ENCODE results near the gene LMNA.
"Not testable (repeated sequence)": the region's sequence is repeated elsewhere in the genome, so short reads cannot be mapped to it uniquely, and the experiment has no call there.

LMNA gene

DNA sequence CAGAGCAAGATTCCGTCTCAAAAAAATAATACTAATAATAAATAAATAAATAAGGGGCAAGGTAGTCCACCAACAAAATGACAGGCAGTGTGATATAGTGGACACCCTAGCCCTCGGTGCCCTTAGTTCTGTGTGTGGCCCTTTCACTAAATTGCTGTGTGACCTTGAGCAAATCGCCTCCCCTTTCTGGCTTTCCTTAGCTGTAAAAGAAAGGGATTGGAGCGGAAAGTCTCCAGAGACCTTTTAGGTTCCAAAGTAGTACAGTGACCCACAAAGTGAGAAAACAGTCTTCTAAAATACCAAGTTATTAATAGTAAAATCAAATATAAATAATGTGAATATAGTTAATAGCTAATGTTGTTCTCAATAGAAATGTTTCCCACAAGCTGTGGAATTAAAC is 7.6 kb downstream of the LMNA start:
- DNase-seq (ENCODE audit: low read depth): no peak

GRCh38 chr1:156122519-156123355 is 8.2 kb downstream of the LMNA start:
- peak; percentile 90 for DNase-seq (ENCODE audit: low read depth)

GRCh38 chr1:156123356-156124196 is 9.1 kb downstream of the LMNA start:
- peak; percentile 97 for DNase-seq (ENCODE audit: low read depth)

DNA sequence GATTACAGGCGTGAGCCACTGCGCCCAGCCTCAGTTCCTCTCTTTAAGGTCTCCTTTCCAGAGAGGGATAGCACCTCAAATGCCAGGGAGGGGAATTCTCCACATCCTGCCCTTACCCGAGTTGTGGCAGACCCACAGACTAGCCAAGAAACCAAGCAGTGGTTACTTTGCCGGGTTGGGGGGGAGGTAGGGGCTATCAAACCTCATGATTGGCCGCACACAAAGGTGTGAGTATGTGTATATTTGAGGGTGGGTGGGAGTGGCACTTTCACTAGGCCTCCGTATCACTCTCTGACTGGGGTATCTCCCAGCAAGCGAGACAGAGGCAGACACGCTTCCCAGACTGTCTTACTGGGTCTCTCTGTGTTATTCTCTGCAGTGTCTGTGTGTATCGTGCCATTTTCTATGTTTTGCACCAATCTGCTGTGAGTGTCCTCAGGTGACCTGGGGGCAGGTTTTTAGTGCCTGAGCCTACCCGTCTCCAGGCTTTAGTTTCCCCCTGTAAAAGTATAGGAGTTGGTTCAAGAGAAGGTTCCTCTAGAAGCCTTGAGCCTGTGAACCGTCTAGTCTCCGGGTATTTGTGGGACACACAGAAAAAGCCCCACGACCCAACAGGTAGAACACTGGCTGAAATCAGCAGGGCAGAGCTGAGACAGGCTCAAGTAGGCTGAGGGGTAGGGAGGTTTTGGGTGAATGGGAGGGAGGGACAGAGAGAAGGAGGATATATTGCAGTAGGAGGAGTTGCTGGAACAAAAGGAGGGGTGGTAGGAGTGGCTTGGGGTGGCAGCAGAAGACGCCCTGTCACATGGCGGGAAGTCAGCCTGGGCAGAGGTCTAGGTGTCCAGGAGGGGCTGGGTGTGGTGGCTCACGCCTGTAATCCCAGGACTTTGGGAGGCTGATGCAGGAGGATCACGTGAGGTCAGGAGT is 10.3 kb downstream of the LMNA start:
- peak; percentile 83 for DNase-seq (ENCODE audit: low read depth)

DNA sequence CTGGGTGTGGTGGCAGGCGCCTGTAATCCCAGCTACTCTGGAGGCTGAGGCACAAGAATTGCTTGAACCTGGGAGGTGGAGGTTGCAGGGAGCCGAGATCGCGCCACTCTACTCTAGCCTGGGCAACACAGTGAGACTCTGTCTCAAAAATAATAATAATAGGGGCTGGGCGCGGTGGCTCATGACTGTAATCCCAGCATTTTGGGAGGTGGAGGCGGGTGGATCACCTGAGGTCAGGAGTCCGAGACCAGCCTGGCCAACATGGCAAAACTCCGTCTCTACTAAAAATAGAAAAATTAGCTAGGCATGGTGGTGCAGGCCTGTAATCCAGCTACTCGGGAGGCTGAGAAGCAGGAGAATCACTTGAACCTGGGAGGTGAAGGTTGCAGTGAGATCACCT is 11.0 kb downstream of the LMNA start:
- DNase-seq (ENCODE audit: low read depth): not testable (repeated sequence)

DNA sequence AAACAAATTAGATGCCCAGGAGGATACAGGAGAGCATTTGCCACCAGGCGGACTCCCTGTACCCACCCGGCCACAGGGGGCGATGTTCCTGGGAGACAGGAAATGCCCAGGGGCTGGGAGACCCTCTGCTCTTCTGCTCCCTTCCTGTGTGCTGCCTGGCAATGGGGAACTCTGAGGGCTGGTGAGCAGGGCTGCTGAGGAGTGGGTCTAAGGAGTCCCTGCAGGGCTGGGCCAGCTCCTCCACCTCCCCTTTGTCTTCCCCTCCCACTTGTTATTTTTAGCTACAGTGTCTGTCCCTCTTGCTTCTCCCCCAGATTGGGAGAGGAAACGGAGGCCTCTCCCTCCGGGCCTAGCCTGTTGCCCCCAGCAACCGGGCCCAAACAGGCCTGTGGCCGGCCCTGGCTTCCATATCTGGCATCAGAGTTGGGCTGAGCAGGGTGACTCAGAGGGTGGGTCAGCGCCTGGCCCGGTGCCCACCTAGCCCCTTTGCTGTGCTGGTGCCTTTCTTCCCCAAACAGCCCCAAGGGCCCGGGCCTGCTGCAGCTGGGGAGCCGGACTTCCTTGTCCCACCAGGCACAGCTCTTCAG is 11.6 kb downstream of the LMNA start:
- DNase-seq (ENCODE audit: low read depth): peak; percentile 95

DNA sequence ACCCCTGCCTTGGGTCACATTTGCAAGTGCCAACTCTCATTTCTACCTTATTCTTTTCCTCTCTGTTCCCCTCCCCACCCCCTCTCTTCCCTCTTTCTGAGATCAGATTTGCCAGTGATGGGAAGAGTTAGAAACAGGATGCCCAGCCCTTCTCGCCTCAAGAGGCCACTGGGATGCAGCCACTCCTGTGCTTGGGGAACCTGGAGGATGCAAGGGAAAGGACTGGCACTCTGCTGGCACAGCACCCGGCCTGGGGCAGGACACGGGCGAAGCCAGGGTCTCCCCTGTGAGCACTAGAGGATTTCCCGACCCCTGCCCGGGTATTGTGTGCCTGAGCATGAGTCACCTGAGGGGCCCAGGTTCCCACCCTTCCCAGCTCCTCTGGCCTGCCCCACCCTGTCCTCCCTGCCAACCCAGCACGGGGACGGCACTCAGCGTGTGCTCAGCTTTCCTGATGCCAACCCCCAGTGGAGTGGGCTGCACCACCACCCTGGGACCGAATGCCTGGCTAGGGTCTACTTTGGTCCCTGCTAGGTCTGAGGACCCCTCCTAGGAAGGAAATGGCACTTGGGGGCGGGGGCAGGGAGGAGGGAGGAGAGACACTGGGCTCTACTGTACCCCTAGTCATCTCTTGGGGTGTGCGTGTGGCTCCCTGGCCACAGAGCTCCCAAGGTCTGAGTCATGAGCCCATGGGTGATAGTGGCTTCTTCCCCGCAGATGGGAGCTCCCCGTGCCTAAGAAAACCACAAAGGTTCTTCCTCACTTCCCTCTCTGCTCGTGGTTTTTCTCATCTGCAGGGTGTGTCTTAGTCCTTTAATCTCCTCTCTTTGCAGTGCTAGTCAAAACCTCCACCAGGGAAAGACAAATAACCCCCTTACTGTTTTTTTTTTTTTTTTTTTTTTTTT is 12.4 kb downstream of the LMNA start:
- DNase-seq (ENCODE audit: low read depth): peak; percentile 82

DNA sequence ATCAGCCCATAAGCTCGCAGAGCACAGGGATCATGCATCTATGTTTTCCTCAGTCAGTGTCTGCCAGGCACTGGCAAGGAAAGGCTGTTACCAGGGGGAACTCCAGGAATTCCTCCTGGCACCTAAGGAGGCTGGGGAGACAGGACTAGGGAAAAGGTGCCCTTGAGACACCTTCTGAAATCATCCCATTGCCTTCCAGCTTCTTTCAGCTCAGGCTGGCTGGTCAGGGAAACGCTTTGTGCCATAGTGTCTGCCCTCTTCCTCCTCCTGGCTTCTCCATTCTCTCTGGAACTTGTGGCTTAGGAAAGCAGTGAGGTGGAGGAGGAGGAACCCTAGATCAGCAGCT is 13.8 kb downstream of the LMNA start:
- no peak for DNase-seq (ENCODE audit: low read depth)

GRCh38 chr1:156128654-156129597 is 14.4 kb downstream of the LMNA start:
- DNase-seq (ENCODE audit: low read depth): peak; percentile 90

DNA sequence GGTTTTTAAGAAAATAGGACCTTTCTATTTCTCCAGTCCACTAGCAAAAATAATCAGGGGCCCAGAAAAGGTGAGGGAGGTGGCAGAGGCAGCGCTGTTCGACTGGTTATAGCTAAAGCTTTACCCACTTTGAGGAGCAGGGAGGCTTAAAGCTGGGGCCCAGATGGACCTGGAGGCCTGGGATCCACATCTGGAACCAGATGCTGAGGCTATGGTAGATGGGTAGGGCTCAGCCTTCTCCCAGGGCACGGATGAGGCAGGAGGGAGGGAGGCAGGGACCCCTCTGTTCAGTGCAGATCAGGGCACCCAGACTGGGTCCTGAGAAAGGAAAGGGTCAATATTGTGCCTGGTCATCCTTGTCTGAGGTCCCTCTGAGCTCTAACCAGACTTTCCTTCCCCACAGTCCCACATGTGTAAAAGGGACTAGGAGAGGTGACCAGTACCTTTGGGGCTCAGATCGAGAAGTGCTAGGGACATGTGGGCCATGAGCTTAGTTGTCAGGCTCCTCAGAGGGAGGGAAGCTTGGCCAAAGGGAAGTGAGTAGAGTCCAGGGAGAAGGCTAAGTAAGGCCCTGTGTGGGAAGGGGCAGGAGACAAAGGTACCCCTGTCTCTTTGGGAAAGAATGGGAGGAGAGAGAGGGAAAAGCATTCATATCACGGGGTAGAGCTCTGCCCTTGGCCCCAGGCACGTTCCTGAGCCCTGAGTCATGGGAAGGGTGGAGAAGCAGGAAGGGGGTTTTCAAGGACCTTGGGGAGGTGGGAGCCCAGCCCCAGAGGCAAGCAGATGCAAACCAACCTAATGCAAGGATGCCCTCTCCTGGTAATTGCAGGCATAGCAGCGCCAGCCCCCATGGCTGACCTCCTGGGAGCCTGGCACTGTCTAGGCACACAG is 15.4 kb downstream of the LMNA start:
- peak; percentile 95 for DNase-seq (ENCODE audit: low read depth)

- no peak for DNase-seq (ENCODE audit: low read depth)
Measured at GRCh38 chr1:156130578-156130942, 16.0 kb downstream of the LMNA start.

DNA sequence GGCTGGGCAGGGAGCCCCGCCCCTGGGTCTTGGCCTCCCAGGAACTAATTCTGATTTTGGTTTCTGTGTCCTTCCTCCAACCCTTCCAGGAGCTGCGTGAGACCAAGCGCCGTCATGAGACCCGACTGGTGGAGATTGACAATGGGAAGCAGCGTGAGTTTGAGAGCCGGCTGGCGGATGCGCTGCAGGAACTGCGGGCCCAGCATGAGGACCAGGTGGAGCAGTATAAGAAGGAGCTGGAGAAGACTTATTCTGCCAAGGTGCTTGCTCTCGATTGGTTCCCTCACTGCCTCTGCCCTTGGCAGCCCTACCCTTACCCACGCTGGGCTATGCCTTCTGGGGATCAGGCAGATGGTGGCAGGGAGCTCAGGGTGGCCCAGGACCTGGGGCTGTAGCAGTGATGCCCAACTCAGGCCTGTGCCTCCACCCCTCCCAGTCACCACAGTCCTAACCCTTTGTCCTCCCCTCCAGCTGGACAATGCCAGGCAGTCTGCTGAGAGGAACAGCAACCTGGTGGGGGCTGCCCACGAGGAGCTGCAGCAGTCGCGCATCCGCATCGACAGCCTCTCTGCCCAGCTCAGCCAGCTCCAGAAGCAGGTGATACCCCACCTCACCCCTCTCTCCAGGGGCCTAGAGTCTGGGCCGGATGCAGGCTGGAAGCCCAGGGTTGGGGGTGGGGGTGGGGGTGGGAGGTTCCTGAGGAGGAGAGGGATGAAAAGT is 20.4 kb downstream of the LMNA start:
- DNase-seq (ENCODE audit: low read depth): no peak

DNA sequence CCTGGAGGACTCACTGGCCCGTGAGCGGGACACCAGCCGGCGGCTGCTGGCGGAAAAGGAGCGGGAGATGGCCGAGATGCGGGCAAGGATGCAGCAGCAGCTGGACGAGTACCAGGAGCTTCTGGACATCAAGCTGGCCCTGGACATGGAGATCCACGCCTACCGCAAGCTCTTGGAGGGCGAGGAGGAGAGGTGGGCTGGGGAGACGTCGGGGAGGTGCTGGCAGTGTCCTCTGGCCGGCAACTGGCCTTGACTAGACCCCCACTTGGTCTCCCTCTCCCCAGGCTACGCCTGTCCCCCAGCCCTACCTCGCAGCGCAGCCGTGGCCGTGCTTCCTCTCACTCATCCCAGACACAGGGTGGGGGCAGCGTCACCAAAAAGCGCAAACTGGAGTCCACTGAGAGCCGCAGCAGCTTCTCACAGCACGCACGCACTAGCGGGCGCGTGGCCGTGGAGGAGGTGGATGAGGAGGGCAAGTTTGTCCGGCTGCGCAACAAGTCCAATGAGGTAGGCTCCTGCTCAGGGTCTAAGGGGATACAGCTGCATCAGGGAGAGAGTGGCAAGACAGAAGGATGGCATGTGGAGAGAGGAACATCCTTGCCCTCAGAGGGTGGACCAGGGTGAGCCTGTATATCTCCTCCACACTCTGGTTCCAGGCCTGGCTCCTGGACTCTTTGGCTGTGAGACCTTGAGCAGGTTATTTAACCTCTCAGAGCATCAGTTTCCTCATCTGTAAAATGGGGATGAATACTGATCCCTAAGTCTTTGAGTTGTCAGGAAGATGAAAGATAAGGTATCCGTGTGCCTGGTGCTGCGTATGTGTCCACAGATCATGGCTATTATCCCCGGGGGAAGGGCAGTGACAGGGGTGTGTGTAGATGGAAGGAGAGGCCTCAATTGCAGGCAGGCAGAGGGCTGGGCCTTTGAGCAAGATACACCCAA is 21.7 kb downstream of the LMNA start:
- DNase-seq (ENCODE audit: low read depth): no peak

DNA sequence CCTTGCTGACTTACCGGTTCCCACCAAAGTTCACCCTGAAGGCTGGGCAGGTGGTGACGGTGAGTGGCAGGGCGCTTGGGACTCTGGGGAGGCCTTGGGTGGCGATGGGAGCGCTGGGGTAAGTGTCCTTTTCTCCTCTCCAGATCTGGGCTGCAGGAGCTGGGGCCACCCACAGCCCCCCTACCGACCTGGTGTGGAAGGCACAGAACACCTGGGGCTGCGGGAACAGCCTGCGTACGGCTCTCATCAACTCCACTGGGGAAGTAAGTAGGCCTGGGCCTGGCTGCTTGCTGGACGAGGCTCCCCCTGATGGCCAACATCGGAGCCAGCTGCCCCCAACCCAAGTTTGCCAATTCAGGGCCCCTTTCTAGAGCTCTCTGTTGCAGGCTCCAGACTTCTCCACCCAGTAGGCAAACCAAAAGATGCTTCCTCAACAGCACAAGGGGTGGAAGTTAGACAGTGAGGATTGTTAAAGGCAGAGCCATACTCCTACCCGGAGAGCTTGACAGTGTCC is 22.5 kb downstream of the LMNA start:
- DNase-seq (ENCODE audit: low read depth): no peak

- no peak for DNase-seq (ENCODE audit: low read depth)
Measured at GRCh38 chr1:156138458-156138867, 24.0 kb downstream of the LMNA start.

DNA sequence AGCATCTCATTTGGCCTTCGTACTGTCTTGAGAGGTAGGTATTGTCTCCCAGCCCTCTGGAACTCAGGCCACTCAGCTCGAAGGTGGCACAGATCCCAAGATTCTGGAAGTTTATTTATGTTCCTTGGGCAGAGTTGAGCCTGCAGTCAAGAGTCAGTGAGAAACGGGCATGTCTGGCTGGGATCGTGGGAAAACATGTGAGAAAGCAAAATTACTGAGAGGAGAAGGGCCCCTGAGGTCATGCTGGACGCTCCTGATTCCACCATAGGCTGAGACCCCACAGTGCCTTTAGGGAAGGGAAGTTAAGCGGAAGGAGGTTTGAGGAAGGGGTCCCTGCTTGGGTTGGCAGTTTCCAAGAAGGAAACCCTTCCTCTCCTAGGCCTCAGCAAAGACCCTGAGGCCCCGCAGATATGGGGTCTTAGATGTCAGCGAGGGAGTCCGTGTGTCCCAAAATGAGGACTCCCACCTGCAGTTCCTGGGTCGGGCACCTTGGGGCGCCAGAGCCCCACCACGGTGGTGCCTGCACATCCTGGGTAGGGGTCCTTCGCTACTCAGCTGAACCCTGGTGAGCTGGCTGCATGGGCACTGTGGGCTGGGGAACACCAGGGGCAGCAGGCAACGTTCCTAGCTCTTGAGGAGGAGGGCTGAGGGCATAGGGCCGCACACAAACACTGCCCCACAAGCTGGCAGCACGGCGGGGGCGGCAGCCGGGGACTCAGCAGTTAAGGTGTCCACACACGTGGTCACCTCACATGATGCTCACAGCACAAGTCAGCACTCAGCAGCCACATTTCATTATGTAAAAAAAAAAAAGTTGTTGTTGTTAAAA is 26.6 kb downstream of the LMNA start:
- peak; percentile 72 for DNase-seq (ENCODE audit: low read depth)

Measured in fibroblast of gingiva (primary cell).